ENCODE data around the gene KAT2B.
A peak's percentile ranks its signal among the peaks of the same experiment; 100 is the strongest.

Gene KAT2B

DNA sequence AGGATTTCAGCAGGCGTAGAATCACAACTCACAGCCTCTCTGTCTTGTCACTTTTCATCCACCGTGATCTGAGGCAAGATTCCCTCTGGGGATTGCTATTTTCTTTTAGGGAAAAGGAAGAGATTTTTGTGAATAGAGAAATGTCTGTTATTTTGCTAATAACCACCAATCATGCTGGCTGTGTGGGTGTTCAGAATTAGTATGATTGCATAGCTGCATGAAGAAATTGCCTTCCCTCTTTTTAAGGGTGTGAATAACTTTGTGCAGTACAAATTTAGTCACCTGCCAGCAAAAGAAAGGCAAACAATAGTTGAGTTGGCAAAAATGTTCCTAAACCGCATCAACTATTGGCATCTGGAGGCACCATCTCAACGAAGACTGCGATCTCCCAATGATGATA, 60.8 kb downstream of the KAT2B start:
- no peak for DNase-seq

DNA sequence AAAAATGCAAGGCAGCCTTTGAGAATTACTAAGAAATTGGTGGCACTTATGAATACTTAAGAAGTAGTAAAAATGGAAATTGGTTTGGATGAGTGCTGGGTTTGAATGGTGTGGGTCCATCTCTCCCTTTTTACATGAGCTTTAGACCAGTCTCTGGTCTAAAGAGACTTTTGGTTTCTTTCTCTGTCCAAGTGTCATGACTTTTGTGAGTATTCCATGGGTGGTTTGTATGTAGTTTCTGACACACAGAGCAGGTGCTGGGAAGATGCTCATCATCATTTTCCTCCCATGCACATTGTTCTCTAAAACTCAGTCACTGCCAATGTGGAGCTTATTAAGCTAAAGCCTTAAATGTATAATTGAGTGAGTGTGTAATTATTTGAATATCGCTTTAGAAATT, 63.5 kb downstream of the KAT2B start:
- DNase-seq, result peak; percentile 27

DNA sequence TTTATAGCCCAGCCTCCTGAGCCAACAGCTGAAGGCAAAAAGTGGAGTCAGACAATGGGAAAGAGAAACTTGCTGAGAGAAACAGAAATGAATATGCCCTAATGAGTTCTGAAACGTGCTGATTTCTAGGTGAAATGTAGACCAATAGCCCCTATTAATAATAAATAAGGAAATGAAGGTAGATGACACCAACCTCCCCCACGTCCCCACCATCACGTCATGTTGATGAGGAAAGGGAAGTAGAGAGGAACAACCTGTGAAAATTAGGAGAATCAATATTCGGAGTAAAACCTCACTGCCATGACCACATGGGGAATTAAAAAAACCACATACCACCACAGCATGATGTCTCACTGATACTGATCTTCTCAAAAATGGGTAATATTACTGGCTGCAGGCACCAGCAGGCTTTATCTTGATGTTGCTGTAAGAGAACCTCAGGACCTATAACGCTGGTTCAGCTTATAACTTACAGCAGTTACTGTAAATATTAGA, 64.0 kb downstream of the KAT2B start:
- peak; percentile 81 for DNase-seq

- DNase-seq, result no peak
Observed at GRCh38 chr3:20105513-20106280, 65.5 kb downstream of the KAT2B start.

DNA sequence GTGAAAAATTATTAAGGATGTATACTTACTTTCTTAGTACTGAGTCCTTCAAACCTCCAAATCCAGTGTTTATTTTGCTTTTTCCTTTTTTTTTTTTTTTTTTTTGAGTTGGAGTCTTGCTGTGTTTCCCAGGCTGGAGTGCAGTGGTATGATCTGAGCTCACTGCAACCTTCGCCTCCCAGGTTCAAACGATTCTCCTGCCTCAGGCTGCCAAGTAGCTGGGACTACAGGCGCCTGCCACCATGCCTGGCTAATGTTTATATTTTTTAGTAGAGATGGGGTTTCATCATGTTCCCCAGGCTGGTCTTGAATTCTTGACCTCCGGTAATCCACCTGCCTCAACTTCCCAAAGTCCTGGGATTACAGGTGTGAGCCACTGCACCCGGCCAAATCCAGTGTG, 67.5 kb downstream of the KAT2B start:
- DNase-seq, result no peak

DNA sequence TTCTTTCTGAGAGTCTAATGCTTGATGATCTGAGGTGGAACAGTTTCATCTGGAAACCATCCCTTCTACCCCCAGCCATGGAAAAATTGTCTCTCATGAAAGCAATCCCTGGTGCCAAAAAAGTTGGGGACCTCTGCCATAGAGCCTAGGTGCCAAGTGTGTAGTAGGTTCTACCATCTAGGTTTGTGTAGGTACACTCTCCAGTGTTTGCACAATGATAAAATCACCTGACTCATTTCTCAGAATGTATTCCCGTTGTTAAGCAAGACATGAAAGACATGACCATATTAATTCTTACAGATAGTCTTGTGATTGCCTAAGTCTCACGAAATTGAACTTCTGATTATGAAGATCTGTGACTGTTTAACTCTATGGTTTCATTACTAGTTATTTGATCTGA, 68.6 kb downstream of the KAT2B start:
- no peak for DNase-seq

DNA sequence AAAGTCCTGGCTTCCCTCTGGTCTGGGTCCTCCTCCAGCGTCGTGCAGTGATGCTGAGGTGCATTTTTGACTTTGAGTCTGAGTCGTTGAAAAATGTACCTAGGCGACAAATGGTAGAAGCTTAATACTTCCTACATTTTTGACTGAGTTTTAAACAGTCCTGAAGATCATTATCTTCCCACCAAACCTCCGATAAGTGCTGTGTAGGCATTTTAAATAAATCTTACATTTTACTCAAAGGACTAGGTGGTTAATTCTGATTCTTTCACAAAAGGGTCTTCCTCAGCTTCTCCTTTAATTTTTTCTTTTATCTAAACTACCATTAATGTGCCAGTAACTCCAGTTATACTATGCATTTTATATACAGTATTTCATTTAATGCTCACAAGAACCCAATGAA, 70.6 kb downstream of the KAT2B start:
- no peak for DNase-seq

GRCh38 chr3:20111836-20112235, 71.6 kb downstream of the KAT2B start:
- DNase-seq, result no peak

- DNase-seq, result no peak
Observed at GRCh38 chr3:20121088-20121487, 80.8 kb downstream of the KAT2B start.

DNA sequence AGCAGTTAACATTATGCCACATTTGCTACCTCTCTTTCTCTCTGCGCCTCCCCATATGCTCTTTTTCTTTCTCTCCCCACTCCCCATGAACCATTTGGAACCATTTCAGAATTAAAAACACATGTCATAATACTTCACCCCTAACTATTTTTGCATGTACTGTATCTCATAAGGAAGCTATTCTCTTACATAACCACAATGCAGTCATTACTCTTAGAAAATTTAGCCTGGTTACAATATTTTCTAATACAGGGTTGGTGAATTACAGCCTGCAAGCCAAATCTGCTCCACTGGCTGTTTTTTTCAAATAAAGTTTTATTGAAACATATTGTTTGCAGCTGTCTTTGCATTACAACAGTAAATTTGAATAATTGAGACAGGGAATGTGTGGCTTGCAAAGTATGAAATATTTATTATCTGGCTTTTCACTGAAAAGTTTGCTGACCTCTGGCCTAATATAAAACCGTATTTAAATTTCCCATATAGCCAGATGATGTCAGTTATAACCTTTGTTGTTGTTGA, 82.9 kb downstream of the KAT2B start:
- DNase-seq, result no peak

GRCh38 chr3:20125289-20125688, 85.0 kb downstream of the KAT2B start:
- no peak for DNase-seq

- DNase-seq, result no peak
Observed at GRCh38 chr3:20125897-20126296, 85.7 kb downstream of the KAT2B start.

- no peak for DNase-seq
Observed at GRCh38 chr3:20128358-20128757, 88.1 kb downstream of the KAT2B start.

- no peak for DNase-seq
Observed at GRCh38 chr3:20130106-20130505, 89.9 kb downstream of the KAT2B start.

DNA sequence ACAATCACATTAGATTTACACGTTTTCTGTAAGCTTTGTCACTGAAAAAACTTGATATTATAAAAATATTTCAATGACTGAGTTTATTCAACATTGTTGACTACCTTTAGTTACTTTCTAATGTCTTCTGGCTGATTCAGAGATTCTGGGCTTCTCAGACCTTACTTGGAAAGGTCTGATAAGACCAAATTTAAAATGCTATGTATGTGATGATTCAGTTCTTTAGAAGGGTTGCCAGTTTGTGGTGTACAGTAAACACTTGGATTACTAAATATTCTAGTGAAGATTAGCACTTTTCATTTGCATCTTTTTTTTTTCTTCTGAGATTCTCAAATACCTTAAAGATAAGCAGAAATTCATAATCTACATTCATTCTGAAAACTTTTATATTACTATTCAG, 96.0 kb downstream of the KAT2B start:
- no peak for DNase-seq

DNA sequence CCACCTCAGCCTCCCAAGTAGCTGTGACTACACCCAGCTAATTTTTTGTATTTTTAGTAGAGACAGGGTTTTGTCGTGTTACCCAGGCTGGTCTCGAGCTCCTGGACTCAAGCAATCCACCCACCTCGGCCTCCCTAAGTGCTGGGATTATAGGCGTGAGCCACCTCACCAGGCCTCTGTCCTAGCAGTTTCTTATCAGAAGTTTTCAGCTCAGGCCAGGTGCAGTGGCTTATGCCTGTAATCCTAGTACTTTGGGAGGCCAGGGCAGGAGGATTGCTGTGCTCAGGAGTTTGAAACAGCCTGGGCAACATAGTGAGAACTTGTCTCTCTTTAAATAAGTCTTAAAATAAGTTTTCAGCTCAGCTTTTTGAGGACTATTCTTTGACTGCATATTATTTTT, 97.4 kb downstream of the KAT2B start:
- no peak for DNase-seq

- no peak for DNase-seq
Observed at GRCh38 chr3:20140881-20141280, 100.6 kb downstream of the KAT2B start.

GRCh38 chr3:20141316-20141715, 101.1 kb downstream of the KAT2B start:
- DNase-seq, result no peak

- DNase-seq, result no peak
Observed at GRCh38 chr3:20141851-20142250, 101.6 kb downstream of the KAT2B start.

DNA sequence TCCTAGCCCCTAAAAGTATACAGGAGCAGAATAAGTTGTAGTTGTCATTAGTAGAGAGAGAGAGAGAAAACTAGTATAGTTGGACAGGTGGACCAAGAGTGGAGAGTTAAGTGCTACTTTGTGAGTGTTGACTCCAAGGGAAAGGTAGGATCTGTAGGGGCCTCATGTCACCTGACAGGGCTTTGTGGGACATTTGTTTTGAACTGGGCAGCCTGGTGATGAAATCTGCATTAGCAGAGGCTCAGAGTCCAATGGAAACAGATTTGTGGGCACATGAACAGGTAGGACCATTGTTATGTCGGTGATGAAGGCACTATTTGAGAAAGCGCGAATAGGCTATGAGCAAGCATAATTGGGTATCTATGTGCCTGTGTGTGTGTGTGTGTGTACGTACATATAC, 102.3 kb downstream of the KAT2B start:
- DNase-seq, result no peak

- no peak for DNase-seq
Observed at GRCh38 chr3:20143519-20143918, 103.3 kb downstream of the KAT2B start.

GRCh38 chr3:20145874-20146273, 105.6 kb downstream of the KAT2B start:
- DNase-seq, result no peak

DNA sequence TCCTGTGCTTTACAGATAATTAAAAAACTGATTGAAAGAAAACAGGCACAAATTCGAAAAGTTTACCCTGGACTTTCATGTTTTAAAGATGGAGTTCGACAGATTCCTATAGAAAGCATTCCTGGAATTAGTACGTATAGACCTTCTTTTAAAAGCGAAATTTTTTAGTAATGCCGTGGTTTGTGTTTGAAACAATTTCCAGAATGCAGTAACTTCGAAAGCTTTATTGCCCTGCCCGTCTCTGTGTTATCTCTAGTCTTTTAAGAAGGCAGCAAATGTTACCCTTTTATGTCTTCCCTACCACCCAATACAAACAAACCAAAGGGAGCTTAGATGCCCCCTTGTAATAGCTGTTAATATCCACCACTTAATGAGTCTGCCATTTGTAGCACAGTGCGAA, 106.1 kb downstream of the KAT2B start:
- DNase-seq, result no peak

DNA sequence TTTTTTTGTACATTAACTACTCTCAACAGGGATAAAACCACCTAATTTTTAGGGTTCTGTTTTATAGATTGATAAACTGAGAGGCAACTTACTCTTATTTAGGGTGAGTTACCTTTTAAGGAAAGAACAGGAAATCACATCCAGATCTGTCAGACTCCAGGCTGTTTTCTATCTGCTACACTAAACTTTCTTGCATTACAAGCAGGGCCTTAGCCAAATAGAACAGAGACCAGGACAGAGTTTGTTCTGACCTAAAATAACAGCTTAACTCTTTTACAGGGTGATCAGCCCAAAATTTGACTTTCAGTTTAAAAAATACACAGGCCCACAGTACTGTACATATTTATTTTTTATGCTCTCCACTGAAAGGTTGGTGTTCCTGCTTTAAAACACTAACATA, 107.1 kb downstream of the KAT2B start:
- DNase-seq, result no peak

DNA sequence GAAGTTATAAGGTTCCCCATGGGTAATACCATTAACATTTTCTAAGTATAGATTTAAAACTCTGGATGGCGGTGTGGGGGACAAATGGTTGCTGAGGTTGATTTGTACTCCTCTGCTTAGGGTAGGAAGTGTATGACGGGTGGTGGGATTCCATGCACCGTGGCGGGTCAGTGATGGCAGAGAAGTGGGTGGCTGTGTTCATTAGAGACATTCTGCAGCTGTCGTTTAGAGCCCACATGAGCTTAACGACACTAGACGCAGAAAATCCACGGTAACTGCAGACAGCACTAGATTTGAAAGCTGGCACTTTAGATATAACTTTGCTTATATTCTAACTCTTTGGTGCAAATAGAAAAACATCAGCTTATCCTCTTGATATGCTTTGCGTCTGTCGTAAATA, 108.2 kb downstream of the KAT2B start:
- DNase-seq, result no peak
